COR-L47 (cell line): ENCODE results near the gene TPRN.

ENCODE experiments used
- DNase-seq: peaks from one replicate; lab custom pipeline; 2025; lab: John Stamatoyannopoulos, UW

Gene TPRN

DNA sequence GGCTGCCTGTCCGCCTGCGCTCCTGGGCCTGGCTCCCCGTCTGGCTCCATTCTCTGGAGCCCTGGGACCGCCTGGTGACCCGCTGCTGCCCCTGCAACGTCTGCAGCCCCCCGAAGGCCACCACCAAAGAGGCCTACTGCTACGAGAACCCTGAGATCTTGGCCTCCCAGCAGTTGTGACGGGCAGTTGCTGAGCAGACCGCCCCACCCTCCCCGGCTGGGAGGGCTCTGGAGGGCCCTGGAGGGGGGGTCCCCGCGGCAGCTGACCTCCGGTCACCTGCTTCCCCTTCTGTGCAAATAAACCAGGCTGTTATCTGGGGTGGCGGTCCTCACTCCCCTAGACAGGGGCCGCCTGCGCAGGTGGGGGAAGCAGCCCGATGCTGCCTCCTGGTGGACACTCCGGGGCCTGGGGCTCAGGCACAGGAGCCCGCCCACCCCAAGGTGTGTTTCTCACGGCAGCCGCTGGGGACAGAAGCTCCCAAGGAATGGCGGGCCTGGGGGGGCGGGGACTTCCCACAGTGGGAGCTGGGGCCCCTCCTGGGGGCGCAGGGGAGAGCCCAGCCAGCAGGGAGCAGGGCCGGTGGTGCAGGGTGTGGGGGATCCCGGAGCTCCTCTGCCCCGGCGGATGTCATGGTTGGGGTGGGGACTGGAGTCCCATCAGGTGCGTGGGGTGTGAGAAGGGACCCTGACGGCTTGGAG lies 35.8 kb upstream of the TPRN start:
- DNase-seq: peak; percentile 91

DNA sequence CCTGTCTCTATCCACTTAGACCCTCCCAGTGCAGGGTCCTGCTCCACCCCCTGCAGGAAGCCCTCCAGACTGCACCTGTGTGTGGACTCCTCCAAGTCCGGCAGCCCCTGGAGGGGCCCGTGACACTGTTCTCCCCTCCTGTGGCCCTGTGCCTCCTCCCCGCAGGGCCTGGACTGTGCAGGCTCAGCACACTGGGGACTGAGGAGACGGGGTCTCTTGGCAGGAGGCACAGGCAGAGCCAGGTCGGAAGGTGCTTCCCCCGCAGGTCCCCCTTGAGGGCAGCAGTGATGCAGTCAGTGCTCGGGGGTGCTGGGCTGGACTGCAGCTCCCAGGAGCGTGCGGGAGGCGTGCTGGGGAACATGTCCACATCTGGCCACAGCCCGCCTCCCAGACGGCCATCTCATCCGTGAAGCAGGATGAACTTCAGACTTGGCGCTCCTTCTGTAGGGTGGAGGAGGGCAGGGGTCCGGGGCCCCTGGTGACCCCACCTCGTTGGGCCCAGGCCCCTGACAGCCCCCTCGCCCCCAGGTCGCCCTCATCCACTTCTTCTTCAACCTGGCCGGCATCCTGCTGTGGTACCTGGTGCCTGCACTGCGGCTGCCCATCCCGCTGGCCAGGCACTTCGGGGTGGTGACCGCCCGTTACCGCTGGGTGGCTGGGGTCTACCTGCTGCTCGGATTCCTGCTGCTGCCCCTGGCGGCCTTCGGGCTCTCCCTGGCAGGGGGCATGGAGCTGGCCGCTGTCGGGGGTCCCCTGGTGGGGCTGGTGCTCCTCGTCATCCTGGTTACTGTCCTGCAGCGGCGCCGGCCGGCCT lies 35.1 kb upstream of the TPRN start:
- no peak for DNase-seq

DNA sequence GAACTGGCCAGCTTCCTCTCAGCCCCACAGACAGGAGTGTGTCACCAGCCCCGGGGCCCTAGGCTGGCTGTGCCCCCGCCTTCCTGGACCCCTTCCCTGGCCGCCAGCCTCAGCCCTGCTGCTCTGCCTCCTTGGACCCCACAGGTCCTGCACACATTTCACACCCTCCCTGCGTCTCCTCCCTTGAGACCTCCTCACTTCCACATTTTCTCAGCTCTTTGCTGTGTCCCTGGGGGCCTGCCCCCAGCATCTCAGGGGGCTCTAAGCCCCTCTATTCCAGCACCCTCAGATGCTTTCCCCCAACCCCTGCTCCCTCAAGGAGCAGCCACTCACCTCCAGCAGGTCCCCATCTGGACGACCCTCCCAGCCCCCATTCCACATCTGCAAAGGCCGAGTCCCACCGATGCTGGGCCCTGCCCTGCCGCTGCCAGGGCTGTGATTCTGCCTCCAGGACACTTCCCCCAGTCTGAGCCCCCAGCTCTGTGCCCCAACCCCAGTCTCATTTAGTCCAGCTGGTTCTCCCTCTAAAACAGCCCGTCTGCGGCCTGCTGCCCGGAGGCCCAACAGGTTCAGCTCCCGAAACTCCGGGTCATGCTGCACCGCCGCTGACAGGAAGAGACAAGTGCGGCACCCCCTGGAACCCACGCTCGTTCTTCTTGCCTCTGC lies 34.4 kb upstream of the TPRN start:
- no peak for DNase-seq

DNA sequence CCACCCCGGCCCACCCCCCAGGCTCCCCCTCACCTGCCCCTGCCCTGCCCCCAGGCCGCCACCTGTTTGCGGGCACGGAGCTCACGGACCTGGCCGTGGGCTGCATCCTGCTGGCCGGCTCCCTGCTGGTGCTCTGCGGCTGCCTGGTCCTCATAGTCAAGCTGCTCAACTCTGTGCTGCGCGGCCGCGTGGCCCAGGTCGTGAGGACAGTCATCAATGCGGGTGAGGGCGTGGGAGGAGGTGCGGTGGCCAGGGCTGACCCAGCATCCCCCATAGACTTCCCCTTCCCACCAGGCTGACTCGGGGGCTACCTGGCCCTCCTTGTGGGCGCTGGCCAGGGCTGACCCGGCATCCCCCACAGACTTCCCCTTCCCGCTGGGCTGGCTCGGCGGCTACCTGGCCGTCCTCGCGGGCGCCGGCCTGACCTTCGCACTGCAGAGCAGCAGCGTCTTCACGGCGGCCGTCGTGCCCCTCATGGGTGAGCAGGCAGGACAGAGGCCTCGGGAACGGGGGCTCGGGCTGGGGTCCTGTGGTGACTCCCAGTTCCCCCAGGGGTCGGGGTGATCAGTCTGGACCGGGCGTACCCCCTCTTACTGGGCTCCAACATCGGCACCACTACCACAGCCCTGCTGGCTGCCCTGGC lies 33.6 kb upstream of the TPRN start:
- no peak for DNase-seq

DNA sequence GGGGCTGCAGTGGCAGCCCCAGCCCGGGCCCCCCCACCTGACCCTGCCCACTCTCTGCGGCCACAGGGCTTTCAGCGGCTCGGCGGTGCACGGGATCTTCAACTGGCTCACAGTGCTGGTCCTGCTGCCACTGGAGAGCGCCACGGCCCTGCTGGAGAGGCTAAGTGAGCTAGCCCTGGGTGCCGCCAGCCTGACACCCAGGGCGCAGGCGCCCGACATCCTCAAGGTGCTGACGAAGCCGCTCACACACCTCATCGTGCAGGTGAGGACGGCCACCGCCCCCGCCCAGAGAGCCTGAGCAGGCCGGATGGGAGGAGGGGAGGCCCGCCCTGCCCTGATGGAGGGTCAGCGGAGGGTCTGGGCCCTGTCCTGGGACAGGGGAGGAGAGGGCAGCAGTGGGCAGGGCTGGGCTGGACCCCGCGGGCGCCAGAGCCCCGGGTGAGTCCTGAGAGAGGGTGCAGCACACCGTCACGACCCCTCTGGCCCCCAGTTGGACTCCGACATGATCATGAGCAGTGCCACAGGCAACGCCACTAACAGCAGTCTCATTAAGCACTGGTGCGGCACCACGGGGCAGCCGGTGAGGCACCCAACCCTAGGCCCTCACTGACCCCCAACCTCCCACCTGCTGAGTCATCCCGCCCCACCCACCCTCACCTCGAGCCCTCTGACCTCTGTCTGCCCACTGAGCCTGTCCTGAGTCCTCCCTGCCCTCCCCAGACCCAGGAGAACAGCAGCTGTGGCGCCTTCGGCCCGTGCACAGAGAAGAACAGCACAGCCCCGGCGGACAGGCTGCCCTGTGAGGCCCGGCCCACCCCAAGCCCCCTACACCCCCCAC lies 32.8 kb upstream of the TPRN start:
- no peak for DNase-seq

DNA sequence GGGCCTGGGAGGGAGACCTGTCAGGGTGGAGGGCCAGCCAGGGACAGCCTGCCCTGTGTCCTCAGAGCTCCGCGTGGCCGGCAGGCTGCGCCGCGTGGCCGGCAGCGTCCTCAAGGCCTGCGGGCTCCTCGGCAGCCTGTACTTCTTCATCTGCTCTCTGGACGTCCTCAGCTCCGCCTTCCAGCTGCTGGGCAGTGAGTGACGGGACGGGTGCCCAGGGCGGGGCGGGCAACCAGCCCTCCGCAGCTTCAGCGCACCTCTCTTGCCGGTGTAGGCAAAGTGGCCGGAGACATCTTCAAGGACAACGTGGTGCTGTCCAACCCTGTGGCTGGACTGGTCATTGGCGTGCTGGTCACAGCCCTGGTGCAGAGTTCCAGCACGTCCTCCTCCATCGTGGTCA lies 32.0 kb upstream of the TPRN start:
- DNase-seq: no peak

DNA sequence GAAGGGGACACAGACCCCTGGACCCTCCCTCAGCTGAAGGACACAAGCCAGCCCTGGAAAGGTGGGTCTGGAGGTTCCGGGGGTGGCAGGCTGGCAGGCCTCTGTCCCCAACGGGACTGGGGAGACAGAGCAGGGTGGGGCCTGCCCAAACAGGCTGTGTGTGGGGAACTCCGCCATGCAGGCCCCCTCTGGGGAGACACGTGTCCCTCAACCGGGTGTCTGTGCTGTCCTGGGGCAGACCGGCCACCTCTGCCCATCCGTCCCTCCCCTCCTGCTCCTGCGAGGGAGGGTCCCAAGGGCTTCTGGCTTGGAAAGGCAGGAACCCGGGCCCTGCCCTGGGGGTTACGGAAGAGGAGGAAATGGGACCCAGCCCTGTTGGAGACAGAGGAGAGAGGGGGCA lies 31.6 kb upstream of the TPRN start:
- no peak for DNase-seq

DNA sequence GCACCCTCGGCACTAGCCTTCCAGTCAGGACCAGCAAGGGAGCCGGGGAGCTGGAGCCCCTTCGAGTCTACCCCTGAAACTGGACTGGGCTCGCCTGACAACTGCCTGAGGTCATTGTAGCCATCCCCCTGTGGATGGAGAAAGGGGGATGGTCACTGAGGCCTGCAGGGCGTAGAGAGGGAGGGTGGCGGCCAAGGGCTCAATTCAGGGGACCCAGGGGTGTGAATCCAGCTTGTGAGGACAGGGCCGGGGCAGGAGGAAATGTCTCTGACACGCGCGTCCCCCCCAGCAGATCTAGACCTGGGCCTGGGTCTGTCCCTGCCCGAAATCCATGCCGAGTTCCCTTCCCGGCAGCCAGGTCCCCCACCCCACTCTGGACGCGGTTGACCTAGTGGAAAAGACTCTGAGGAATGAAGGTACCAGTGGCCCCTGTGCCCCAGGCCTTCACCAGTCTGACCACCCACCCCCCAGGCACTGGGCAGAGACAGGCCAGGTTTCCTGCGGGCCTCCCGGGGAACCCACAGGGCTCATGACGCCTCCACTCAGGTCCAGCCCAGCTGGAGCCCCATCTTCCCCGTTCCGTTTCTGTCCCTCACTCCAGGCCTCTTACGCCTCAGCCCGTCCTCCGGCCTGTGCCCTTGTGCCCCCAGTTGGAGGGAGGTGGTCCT lies 31.0 kb upstream of the TPRN start:
- DNase-seq: no peak

DNA sequence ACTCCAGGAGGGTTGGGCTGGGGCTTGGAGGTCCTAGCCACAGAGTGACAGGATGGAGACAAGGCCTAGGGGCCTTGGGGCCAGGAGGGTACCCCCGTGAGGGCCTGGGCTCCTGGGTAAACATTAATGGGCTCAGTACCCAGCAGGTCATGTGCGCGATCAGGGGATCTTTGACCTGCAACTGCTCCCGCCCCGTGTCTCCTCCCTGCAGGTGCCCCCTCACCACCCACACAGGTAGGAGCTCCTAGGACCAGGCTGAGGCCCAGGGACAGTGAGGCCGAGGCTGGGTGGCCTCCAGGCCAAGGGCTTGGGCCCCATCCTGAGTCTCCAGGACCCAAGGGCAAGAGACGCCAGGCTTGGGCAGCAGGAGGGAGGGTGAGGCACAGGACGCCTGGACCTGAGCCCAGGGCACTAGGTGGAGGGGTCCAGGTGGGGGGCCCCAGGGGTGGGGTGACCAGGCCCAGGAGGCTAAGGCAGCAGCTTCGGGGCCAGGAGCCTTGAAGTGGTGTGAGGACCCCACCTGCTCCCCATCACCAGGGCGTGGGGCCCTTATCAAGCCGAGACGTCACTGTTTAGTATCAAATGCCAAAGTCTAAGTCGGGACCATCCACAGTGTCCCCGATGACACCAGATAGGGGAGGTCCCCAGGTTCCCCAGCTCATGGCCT lies 30.3 kb upstream of the TPRN start, which contains the start of gene SLC34A3:
Gene SLC34A3 (plus strand): TSS at position 197 of the 667 bp plus-strand sequence. CDS start 802 bp downstream, outside the sequence.
- DNase-seq: no peak

DNA sequence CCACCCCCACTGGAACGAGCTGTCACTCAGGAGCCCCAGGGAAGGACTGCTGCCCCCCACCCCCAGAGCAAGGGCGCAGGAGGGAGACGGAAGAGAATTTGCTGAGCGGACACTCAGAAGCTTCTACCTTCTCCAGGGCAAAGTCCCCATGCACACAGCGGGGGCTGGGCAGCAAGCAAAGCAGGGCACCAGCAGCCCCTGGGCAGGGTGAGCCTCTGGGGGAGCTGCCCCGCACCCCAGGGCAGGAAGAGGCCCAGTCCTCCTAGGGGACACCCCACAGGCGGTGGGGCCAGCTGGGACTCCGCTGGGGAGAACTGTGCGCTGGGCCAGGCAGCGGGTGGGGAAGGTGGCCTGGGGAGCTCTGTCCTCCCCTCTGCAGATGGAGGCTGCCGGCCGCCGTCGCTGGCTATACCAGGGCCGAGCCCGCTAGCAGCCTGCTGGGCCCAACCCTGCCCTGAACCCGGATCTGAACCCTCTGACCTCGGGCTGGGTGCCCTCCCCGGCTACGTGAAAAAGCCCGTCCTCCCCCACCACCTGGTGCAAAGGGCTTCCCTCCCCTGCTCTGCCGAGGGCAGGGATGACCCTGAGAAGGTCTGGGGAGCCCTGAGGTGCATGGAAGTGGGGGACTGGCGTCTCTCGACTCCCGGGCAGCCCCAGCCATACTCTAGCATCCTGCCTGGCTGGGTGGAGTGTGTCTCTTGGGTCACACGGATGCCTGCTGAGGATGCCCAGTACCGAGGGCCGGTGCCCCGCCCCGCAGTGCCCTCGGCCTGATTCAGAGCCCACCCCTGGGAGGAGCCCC lies 29.6 kb upstream of the TPRN start:
- DNase-seq: no peak

DNA sequence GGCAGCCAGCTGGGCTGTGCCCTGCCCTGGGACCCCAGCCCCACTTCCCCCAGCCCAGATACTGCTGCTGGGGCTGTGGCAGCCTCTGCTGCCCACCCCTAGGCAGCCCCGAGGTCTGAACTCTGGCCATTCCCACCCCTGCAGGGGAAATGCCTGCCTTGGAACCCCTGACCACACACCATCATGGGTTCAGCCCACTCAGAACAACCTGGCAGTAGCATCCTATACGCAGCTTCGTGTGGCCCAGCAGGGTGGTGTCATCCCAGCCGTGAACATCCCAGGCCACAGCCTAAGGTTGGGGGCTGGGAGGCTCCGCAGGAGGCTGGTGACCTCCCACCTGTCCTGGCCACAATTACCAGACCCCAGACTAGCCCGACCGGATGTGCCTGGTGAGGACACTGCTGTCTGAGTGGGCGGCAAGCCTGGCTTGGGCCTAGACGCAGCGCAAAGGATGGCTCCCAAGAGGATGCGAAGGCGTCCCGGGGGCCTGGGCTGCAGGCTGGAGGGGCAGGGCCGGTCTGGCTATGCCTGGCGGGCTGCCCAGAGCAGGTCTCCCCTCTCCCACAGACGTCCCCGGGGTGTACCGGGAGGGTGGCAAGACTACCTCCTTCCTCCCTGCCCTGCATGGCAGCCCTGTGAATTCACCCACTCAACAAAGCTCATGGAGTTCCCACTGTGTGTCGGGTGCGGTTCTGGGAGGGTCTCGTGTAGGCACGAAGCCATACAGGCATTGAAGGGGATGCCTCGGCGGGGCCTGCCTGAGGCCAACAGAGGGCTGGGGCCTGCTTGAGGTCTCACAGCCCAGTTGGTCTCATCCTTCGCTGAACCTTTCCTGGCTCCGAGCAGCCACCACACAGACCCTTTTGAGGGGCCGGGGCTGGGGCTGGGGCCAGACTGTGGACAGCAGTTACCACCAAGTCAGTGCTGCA lies 28.7 kb upstream of the TPRN start:
- DNase-seq: no peak

DNA sequence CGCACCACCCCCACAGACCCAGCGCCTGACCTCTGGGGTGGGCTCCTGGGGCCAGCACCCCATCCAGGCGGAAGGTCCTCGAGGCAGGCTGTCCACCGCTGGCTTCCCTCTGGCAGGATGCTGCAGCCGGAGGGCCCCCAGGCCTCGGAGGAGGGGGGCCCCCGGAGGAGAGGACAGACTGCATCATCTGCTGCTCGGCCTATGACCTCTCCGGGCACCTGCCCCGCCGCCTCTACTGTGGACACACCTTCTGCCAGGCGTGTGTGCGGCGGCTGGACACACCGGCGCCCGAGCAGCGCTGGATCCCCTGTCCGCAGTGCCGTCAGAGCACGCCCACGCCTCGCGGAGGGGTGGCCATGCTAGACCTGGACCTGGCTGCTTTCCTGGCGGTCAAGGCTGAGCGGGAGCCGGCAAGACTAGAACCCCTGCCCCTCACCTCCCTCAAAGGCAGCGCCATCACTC lies 28.0 kb upstream of the TPRN start:
- DNase-seq: no peak

DNA sequence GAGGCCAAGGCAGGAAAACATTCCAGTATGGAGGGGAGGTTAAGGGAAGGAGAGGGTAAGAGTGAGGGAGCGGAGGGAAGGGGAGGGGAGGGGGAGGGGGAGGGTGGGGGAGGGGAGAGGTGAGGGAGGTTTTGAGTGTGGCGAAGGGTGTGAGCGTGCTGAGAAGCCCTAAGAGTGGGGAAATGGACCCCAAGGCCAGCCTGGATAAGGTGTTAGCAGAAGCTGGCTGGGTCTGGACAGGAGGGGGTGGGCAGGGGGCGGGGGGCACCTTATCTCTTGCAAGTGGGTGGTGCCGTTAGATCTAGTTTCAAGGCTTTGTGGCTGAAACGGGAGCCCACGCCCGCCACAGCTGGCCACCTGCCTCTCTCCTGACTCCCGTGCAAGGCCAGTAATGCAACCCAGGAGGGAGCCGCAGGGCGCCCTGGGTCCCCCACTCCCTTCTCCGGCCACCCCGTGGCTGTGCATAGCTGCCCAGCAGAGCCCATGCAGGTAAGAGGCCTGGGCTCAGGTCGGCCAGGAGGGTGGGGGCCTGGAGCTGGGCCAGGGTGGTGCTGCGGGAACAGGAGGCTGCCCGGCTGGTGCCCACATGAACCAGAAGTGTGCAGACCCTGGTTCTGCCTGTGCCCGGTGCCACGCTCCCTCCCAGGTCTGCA lies 27.4 kb upstream of the TPRN start:
- DNase-seq: no peak

DNA sequence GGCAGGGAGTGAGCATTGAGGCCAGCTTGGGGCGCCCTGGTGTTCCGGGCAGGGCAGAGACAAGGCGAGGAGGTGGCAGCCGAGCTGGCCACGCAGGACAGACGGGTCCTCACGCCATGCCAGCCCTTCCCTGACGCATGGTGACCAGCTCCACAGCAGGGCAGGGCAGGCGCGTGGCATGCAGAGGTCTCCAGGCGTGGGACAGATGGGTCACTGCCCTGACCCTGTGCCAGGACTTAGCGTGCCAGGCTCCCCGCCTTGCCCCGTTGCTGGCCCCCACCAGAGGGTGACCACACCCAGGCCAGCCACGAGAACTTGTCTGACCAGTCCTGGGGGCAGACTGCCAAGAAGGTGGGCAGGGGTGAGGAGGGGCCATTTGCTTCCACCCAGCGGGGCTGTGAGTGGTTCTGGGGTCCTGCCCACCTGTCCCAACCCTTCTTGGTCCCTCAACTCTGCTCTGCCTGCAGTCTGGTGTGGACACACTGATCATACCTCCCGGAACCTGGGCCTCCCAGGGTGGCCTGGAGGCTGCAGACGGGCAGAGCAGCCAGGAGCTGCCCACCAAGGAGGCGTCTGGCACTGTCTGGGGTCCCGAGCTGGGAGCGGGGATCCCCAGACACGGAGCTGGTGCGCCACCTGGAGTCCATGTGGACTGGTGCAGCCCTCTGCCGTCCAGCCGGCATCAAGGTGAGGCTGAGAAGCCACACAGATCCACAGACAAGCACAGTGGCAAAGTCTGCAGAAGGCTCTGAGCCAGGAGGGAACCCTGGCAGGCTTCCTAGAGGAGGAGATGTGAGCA lies 26.7 kb upstream of the TPRN start, which contains the start of gene RNF224:
Gene RNF224 (plus strand): TSS at position 449 of the 799 bp plus-strand sequence. CDS start 834 bp downstream, outside the sequence.
- peak; percentile 75 for DNase-seq

DNA sequence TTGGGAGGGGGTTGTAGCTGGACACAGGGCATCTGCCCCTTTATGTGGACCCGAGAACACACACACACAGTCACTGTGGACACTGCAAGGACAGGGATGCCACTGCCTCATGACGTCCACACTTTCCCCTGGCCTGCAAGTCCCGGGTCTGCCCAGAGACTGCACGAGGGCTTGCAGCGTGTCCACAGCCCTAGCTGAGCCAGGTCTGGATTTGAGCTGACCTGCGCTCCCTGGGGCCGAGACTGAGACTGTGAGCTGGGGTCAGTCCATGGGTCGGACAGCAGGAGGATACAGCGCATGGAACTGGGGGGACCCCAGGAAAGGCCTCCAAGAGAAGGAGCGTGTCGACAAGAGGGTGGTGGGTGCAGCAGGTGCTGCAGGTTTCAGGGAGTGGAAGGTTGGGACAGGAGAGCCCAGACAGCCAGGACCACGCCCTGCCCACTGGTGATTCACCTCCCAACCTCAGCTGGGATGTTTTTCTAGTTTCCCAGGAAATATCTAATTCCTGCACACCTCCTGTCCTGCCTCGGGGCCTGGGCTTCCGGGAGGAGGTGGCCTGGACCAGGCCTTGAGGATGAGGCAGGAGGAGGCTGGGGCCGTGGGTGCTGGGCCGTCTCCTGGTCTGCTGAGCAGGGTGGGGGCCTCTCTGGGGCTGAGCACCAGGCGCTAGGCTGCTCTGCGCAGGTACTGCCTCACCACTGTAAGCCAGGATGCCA lies 26.0 kb upstream of the TPRN start:
- no peak for DNase-seq

DNA sequence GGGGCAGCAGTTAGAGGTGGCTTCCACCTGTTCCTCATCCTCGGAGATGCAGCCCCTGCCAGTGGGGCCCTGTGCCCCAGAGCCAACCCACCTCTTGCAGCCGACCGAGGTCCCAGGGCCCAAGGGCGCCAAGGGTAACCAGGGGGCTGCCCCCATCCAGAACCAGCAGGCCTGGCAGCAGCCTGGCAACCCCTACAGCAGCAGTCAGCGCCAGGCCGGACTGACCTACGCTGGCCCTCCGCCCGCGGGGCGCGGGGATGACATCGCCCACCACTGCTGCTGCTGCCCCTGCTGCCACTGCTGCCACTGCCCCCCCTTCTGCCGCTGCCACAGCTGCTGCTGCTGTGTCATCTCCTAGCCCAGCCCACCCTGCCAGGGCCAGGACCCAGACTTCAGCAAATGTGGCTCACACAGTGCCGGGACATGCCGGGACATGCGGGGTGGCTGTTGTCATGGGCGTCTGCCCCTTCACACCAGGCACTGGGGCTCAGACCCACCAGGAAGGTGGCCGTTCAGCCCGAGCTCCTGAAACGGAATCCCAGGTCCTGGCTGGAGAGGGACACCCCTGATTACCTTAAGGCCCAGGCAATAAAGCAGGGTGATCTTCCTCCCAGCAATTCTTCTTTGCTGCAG lies 25.3 kb upstream of the TPRN start:
- no peak for DNase-seq
